Cerebellar nuclear complex (tissue), 1 donor: ENCODE data around the gene ANXA5.

ENCODE experiments used
- DNase-seq, 2 experiments: peaks; one replicate each; lab custom pipeline; 2025; lab: John Stamatoyannopoulos, UW

ANXA5 gene

GRCh38 chr4:121642876-121643585, 53.7 kb downstream of the ANXA5 start:
- DNase-seq: no peak

- no peak for DNase-seq
These were observed 54.5 kb downstream of the ANXA5 start for GRCh38 chr4:121642292-121642691.

GRCh38 chr4:121633653-121634052, 63.1 kb downstream of the ANXA5 start:
- DNase-seq: no peak

- DNase-seq: no peak
These were observed 64.1 kb downstream of the ANXA5 start for GRCh38 chr4:121632636-121633035.
